Natural killer cell (primary cell): Measurements from ENCODE around the gene XRRA1. TPM values are rescaled to one million over a fixed set of nuclear protein-coding genes. Genes with fewer than 3 reads are reported as not detected.
A peak's percentile ranks its signal among the peaks of the same experiment; 100 is the strongest.

Experiments
- ATAC-seq, 3 donors: fragments of 150-1000 bp in 2 of 3; fragments of 200-7000 bp in 1 of 3; cut with Tn5 transposase; 1 replicate in 1 of 3; 2 replicates in 2 of 3; pipeline ENCODE4 v1.10.0; 2021; ENCODE audit warnings: mild to moderate bottlenecking in 2 of 3, moderate library complexity in 2 of 3
- DNase-seq, 2 donors: peaks; one replicate each; pipeline versions ENCODE4 v3.0.0 to v3.0.0-alpha.2; 2013 to 2021; ENCODE audit warnings: mixed read lengths in 1 of 2
- H3K27ac ChIP-seq: one replicate; pipeline ENCODE4 v1.5.1; 2013; ENCODE audit warnings: mild to moderate bottlenecking, low read length
- H3K27me3 ChIP-seq: one replicate; pipeline ENCODE4 v1.6.1; 2013; ENCODE audit warnings: low read length; ENCODE audit not compliant: control insufficient read depth, insufficient read depth
- H3K36me3 ChIP-seq: one replicate; pipeline ENCODE4 v1.6.1; 2013; ENCODE audit warnings: low read length; ENCODE audit not compliant: control insufficient read depth, insufficient read depth
- H3K4me1 ChIP-seq: one replicate; pipeline ENCODE4 v1.6.1; 2013; ENCODE audit warnings: low read length; ENCODE audit not compliant: control insufficient read depth, insufficient read depth
- H3K4me3 ChIP-seq: one replicate; pipeline ENCODE4 v1.5.1; 2013; ENCODE audit warnings: low read length
- H3K9me3 ChIP-seq: one replicate; pipeline ENCODE4 v1.6.1; 2013; ENCODE audit warnings: low read length; ENCODE audit not compliant: control insufficient read depth, insufficient read depth
- H3K27ac Mint-ChIP-seq, 2 donors: one replicate each; pipeline ENCODE4 v1.8.0; 2022; ENCODE audit warnings: mild to moderate bottlenecking in 2 of 2, mixed read lengths in 2 of 2, moderate library complexity in 1 of 2
- H3K27me3 Mint-ChIP-seq, 2 donors: one replicate each; pipeline ENCODE4 v1.8.0; 2022; ENCODE audit warnings: low read depth in 2 of 2, mixed read lengths in 2 of 2
- H3K36me3 Mint-ChIP-seq: one replicate; pipeline ENCODE4 v1.8.0; 2022; ENCODE audit warnings: mixed read lengths
- H3K4me1 Mint-ChIP-seq, 2 donors: one replicate each; pipeline ENCODE4 v1.8.0; 2022; ENCODE audit warnings: mixed read lengths in 2 of 2
- H3K4me3 Mint-ChIP-seq: one replicate; pipeline ENCODE4 v1.8.0; 2022; ENCODE audit warnings: mild to moderate bottlenecking, moderate library complexity, mixed read lengths
- H3K9me3 Mint-ChIP-seq, 2 donors: one replicate each; pipeline ENCODE4 v1.8.0; 2022; ENCODE audit warnings: mixed read lengths in 2 of 2
- CTCF ChIP-seq: fragments of 200-600 bp; IDR thresholded peaks from one replicate; pipeline ENCODE4 v1.8.0; 2022; ENCODE audit warnings: antibody characterized with exemption
- WGBS: methylation state at CpG from one replicate; pipeline ENCODE4 v1.1.7; 2013; ENCODE audit warnings: missing lambda C conversion rate; ENCODE audit not compliant: insufficient coverage; 5-methylcytosine and 5-hydroxymethylcytosine counted together
- intact Hi-C: fragments of 100-400 bp; cut with micrococcal nuclease; formaldehyde crosslinking; loops from one replicate; pipeline ENCODE4 v1.14.2; 2022
- total RNA-seq, 4 donors: library from RNA; stranded (reverse); fragments of 120-200 nt in 1 of 4; gene quantifications; one replicate each; pipeline versions ENCODE4 v1.2.3 to v1.2.4, GENCODE V29; 2013 to 2022

The XRRA1 gene
- total RNA-seq, 3 donors from 2014 or later (not counting 1 experiment from before 2014, with no cell fraction given) = 12.7 to 14.3 (median 14.3) TPM

GRCh38 chr11:74820763-74821162 lies 128.1 kb downstream of the XRRA1 start:
- Histone ChIP-seq H3K27ac (no peak overlapping the region), H3K27me3 (no peaks in the 10 kb centered on the region), H3K9me3 (no peaks in the 10 kb centered on the region), H3K4me3 (no peak overlapping the region), H3K4me1 (peaks cover 11% of the 10 kb centered on the region), H3K36me3 (peaks cover 11% of the 10 kb centered on the region)
- TF ChIP-seq CTCF = no peak
- H3K27ac Mint-ChIP-seq = peak overlapping the region; percentile 74 to 89
- intact Hi-C loops = loop anchor here (1.0 kb wide), 1 partner anchor 72 kb away; the partner anchor contains the start of gene RNF169
- 100% methylated on average over 1 of the region's 1 CpG for WGBS
- peaks cover 34% of the 10 kb centered on the region for H3K36me3 Mint-ChIP-seq
- DNase-seq = no peak
- no peaks in the 10 kb centered on the region for H3K27me3 Mint-ChIP-seq
- H3K4me3 Mint-ChIP-seq = peak overlapping the region; percentile 30
- H3K4me1 Mint-ChIP-seq = peaks cover 68 to 82% of the 10 kb centered on the region in 2 donors
- ATAC-seq = peak; percentile 36 to 69 (median 55)
- peaks cover 0 to 13% of the 10 kb centered on the region in 2 donors for H3K9me3 Mint-ChIP-seq

GRCh38 chr11:74819400-74819799 lies 129.5 kb downstream of the XRRA1 start:
- peaks cover 68 to 78% of the 10 kb centered on the region in 2 donors for H3K4me1 Mint-ChIP-seq

GRCh38 chr11:74818283-74818946 lies 130.5 kb downstream of the XRRA1 start:
- Histone ChIP-seq H3K27ac (no peak overlapping the region), H3K4me3 (no peak overlapping the region), H3K36me3 (peaks cover 13% of the 10 kb centered on the region), H3K27me3 (no peaks in the 10 kb centered on the region), H3K9me3 (no peaks in the 10 kb centered on the region), H3K4me1 (peaks cover 11% of the 10 kb centered on the region)
- DNase-seq (no peak), ATAC-seq (peak in 1 of 3 donors; percentile 39)
- no peaks in the 10 kb centered on the region for H3K27me3 Mint-ChIP-seq
- TF ChIP-seq CTCF = no peak
- peak overlapping the region; percentile 63 for H3K4me3 Mint-ChIP-seq
- peaks cover 64 to 68% of the 10 kb centered on the region in 2 donors for H3K4me1 Mint-ChIP-seq
- intact Hi-C loops = no loop called here
- H3K9me3 Mint-ChIP-seq = no peaks in the 10 kb centered on the region
- H3K36me3 Mint-ChIP-seq = peaks cover 11% of the 10 kb centered on the region
- 84% methylated on average over 3 of the region's 3 CpGs for WGBS
- peak overlapping the region; percentile 74 to 89 for H3K27ac Mint-ChIP-seq

More at GRCh38 chr11:74819400-74819799, 129.5 kb downstream of the XRRA1 start:
- Mint-ChIP-seq H3K9me3 (peaks cover 0 to 6% of the 10 kb centered on the region in 2 donors), H3K27me3 (no peaks in the 10 kb centered on the region), H3K27ac (peak overlapping the region; percentile 74 to 89), H3K36me3 (peaks cover 21% of the 10 kb centered on the region), H3K4me3 (peak overlapping the region; percentile 63)
- Histone ChIP-seq H3K4me1 (peaks cover 11% of the 10 kb centered on the region), H3K4me3 (no peak overlapping the region), H3K27me3 (no peaks in the 10 kb centered on the region), H3K9me3 (no peaks in the 10 kb centered on the region), H3K27ac (no peak overlapping the region), H3K36me3 (peaks cover 13% of the 10 kb centered on the region)
- intact Hi-C loops = no loop called here
- ATAC-seq (no peak), DNase-seq (no peak)
- WGBS = no CpG with 5 or more reads among the region's 1 CpG
- no peak for TF ChIP-seq CTCF
